ENCODE data around the gene UBAP2.
"Not testable (repeated sequence)": the region's sequence is repeated elsewhere in the genome, so short reads cannot be mapped to it uniquely, and the experiment has no call there.

Gene UBAP2

DNA sequence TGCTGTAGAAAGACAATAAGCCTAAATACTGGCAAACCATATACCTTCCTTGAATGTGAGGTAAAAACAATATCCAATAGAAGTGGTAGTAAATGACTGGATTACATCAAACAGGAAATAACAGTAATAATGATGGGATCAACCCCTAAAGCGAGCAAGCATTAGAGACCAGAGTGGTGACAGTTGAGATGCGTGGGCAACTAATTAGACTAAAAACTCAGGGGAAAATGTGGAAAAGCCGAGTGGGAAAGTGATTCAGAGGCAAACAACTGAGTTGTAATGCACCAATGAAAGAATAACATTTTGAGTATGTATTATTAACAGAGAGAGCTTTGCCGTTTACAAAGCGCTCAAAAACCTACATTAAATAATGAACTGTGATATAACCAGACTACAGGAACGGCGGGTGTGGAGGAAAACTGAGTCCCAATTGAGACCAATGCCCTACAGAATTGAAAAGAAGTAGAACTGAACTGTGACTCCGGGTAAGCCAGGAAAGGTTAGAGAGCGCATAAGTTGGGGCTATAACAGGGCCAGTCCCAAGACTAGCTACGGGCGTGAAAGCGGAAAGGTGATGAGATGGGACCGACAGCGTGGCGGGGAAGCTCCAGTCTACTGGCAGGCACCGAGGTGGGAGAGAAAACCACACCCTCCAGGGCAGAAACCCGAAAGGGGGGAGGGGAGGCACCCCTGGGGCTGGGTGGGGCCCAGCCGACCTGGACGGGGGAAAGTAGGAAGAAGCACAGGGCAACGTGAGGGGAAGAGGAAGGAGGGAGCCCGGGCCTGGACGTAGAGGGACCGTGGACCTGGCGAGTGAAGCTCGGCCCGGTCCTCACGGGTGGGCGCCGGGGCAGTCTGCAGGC lies 592 bp downstream of the UBAP2 start:
- DNase-seq: peak; percentile 34

DNA sequence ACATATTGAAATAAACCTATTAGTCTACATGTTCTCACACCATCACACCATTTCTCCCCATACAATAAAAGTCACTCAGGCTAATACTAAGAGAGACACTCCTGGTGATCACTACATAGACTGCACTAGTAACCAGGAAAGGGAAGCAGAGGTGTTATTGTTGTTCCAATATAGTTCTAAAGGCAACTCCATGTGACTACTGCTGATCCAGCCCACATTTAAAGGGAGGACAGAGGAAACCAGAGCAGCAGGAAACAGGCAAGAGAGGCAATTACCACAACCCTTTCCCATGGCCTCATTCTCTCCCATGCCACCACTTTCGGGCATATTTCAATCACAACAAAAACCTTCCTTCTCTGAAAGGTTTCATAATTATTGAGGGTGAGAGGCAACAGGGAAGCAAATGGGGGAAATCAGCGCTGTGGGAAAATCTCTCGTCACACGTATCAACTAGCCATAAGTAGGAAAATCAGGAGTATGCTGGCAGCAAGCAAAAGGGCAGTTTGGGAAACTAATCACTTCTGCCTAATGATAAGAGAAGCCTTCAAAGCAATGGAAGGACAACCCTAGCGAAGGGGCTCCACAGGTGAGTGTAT lies 1.8 kb downstream of the UBAP2 start:
- DNase-seq: no peak

DNA sequence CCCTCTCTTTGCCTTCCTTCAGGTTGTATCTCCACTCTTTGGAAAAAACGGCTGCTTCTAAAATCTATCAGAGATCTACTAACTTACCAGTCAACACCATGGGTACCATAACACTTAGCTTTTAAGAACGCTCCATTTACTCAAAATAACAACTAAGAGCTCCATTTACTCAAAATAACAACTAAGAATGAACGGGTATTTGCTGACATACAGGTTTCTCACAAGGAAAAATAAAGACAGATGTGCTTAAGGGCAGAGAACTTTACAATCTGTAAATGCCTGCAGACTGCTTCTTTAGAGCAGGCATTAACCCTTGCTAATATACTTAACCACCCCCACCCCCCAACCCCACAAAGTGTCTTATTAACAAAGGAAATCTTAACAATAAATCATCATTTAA lies 2.8 kb downstream of the UBAP2 start:
- no peak for DNase-seq

DNA sequence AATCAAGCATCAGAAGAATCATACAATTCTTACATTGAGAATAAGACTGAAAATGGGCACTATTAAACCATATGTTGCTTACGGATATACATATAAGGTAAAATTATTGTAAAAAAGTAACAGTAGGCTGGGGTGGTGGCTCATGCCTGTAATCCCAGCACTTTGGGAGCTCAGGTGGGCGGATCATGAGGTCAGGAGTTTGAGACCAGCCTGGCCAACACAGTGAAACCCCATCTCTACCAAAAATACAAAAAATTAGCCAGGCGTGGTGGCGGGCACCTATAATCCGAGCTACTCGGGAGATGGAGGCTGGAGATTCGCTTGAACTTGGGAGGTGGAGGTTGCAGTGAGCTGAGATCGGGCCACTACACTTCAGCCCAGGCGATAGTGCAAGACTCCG lies 6.6 kb downstream of the UBAP2 start:
- DNase-seq: not testable (repeated sequence)

DNA sequence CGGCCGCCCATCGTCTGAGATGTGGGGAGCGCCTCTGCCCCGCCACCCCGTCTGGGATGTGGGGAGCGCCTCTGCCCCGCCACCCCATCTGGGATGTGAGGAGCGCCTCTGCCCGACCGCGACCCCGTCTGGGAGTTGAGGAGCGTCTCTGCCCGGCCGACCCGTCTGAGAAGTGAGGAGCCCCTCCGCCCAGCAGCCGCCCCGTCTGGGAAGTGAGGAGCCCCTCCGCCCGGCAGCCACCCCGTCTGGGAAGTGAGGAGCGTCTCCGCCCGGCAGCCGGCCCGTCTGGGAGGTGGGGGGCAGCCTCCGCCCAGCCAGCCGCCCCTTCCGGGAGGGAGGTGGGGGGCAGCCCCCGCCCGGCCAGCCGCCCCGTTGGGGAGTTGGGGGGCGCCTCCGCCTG lies 9.8 kb downstream of the UBAP2 start:
- not testable (repeated sequence) for DNase-seq

DNA sequence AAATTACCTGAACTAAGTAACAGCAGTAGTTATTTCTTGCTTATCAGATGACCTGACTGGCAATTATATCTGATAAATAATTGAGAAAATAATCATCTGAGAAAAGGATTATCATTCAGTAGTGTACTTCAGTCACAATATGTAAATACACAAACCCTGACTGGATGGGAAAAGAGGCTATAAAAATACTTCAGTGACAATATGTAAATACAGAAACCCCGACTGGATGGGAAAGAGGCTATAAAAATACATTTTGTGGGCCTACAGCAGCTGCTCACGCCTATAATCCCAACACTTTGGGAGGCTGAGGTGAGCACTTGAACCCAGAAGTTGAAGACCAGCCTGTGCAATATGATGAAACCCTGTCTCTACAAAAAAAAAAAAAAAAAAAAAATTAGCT lies 11.1 kb downstream of the UBAP2 start:
- no peak for DNase-seq

DNA sequence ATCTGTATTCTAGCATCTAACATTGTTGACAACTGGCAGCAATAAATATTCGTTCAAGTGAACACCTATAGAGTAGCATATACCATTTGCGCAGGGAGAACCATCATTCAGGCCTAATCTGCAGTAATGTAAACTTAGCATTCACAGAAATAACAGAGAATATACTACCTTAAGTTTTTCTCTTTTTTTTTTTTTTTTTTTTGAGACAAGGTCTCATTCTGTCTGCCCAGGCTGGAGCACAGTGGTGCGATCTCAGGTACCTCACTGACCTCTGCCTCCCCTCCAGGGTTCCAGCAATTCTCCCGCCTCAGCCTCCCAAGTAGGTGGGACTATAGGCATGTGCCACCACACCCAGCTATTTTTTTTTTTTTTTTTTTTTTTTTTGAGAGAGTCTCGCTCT lies 12.1 kb downstream of the UBAP2 start:
- DNase-seq: no peak

DNA sequence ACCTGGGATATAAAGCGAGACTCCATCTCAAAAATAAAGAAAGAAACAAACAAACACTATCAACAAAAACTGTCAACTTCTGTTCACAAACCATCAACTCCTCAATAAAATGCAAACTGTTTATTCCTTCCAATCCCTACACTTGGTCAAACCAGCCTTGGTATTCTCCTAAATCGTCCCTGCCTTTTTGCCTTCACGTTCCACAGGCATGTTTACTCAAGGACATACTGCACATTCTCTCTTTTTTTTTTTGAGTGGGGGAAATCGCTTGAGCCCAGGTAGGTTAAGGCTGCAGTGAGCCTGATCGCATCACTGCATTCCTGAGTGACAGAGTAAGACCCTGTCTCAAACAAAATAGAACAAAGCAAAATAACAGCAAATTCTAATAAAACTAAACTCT lies 13.0 kb downstream of the UBAP2 start:
- DNase-seq: no peak

DNA sequence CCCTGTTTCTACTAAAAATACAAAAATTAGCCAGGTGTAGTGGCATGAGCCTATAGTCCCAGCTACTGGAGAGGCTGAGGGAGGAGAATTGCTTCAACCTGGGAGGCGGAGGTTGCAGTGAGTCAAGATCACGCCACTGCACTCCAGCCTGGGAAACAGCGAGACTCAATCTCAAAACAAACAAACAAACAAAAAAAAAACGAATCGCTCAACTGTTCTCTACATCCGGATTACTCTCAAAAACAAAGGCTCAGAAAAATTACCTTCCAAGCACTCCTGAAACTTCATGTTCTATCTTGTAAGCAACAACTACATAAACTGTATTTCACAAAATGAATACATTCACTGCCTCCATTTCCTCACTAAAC lies 14.0 kb downstream of the UBAP2 start:
- DNase-seq: no peak

DNA sequence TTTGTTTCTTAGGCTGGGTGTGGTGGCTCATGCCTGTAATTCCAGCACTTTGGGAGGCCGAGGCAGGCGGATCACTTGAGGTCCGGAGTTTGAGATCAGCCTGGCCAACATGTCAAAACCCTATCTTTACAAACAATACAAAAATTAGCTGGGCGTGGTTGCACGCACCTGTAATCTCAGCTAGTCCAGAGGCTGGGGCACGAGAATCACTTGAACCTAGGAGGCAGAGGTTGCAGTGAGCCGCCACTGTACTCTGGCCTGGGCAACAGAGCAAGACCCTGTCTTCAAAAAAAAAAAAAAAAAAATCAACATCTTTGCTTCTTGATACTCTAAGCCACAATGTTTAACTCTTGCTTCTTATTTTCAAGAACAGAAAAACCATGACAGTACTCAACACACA lies 16.1 kb downstream of the UBAP2 start:
- DNase-seq: no peak

DNA sequence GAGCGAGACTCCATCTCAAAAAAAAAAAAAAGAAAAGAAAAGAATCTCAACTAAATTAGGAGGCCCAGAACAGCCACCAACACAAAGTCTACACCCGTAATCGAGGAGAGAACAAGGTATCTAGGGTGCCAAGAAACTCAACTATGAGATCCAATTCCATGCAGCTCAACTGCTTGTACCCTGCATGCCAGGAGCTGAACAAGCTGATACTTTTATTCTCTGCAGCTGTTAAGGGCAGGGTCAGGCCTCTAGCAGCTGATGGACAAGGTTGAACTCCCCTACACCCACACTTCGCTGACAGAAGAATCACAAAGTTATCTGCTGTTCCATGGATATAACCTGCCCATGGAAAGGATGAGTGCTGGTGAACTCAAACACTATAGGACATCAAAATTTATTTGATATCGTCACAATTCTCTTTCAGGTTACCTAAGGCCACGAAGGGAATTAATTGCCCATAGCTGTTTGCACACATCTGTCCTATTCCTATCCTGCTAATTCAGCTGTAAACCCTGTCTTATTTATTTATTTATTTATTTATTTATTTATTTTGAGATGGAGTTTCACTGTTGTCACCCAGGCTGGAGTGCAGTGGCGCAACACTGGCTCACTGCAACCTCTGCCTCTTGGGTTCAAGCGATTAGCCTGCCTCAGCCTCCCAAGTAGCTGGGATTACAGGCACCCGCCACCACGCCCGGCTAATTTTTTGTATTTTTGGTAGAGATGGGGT lies 20.7 kb downstream of the UBAP2 start:
- no peak for DNase-seq

DNA sequence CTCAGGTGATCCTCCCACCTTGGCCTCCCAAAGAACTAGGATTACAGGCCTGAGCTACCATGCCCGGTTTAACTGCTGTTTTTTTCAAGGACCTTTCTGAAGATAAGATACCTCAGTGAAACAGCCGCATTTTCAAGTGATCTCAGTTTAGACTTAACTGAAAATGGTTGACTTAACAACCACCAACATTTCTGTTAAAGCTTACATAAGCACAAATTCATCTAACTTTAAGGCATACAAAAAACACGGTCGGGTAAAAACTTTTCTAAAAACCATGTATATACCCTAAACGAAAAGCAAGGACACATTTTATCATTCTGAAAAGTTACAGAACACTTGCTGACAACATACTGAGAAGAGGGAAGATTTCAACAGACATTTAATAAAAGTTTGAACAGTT lies 22.9 kb downstream of the UBAP2 start:
- DNase-seq: no peak

DNA sequence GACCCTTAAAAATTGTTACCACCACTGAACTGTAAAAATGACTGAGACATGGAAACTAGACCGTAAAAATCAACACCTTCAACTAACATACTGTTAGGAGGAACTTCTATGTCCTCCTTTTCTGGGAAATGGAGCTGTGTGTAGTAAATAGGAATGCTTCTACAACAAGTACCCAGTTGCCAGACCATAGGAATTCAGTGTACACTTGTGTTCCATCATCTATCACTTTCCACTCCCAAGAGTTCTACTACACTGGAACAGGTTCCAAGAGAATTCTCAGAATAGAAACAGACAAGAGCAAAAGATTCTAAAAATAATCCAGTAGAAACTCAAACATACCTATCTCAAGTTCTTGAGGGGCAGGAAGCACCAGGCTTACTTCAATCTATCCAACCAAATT lies 23.6 kb downstream of the UBAP2 start:
- DNase-seq: no peak

DNA sequence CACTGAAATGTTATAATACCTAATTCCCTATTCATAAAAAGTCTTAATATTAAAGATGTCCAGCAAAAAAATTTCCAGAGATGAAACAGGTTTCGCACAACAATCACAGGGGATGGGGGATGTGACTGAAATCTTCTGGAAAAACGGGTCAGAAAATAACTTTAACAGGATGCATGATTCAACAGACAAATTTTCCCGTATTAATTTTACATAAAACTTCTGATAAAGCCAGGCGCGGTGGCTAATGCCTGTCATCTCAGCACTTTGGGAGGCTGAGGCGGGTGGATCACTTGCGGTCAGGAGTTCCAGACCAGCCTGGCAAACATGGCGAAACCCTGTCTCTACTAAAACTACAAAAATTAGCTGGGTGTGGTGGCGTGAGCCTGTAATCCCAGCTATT lies 24.2 kb downstream of the UBAP2 start:
- DNase-seq: not testable (repeated sequence)

DNA sequence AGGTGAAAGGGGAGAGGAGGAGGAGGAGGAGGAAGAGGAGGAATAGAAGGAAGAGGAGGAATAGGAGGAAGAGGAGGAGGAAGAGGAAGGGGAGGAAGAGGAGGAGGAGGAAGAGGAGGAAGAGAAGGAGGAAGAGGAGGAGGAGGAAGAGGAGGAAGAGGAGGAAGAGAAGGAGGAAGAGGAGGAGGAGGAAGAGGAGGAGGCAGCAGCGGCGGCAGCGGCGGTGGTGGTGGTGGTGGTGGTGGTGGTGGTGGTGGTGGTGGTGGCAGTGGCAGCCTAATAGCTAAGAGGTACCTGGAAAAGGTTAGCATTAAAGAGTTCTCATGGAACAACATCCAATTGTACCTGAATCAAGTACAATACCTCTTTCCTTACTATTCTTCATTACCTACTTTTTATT lies 32.5 kb downstream of the UBAP2 start:
- no peak for DNase-seq

DNA sequence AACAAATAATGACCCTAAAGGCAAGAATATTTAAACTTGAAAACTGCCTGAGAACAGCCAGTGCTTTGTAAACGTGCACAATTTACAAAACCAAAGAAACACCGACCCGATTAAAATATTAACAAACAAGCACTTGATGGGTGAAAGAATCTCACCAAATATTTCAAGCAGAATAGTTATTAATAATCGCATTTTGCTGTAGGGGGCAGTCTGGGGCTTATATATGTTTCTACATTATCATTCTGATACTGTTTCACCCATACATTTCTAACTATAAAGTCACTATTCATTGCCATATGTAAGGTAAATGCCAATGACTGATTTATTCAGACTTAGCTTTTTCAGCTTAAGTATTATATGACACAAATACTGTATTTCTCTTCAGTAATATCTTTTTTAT lies 37.7 kb downstream of the UBAP2 start:
- DNase-seq: no peak

DNA sequence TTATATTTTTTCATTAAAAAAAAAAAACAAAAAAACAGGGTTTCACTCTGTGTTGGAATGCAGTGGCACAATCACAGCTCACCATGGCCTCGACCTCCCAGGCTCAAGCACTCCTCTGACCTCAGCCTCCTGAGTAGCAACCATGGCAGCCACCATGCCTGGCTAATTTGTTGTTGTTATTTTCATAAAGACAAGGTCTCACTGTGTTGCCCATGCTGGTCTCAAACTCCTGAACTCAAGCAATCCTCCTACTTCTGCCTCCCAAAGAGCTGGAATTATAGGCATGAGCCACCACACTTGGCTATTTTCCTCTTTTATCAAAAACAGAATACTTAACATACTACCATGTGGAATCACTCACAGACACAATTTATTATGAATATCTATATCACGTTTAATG lies 46.7 kb downstream of the UBAP2 start:
- DNase-seq: no peak

DNA sequence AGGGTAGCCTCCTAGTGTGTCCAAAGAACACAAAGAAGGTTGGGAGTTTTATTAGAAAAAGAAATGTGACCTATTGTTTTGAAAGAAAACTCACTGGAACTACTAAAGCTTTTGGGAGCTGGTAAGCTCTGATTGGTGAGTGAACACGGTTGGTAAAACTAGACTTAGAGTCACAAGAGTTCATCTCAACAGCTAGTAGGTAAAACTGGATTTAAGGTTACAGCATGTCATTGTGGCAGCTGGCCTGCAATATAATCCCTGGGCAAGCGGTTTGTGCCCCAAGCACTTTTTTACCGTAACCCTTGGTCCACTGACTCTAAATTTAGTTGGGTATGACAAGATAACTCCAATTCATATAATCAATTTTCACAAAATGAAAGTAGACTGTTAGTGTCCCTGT lies 47.4 kb downstream of the UBAP2 start:
- DNase-seq: no peak

DNA sequence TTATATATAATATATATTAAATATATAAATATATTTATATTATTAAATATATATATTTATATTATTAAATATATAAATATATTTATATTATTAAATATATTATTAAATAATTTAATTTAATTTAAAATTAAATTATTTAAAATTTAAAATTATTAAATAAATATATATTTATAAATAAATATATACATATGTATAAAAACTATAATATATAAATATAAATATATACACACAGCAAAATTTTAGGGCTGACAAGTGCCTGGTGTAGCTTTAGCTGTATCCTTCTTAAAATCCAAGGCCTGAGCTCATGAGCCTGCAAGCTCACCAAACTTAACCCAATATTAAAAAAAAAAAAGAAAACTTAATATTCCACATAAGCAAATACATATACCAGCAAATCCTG lies 53.2 kb downstream of the UBAP2 start:
- DNase-seq: no peak

DNA sequence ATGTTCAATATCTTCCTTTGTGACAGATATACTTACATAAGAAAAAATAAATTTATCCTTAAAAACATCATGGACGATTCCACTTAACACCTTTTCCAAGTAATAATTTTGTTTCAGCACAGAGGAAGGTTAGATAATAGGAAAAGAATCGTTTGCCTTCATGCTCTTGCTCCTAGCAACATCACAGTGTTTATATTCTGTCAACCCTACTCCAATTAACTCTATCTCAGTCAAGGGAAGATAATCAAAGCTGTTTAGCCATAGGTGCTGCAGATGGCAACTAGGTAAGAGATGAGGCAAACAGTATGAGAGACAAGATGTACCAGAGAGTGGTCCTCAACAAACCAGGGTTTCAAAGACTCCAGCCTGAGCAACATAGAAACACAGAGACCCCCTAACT lies 55.6 kb downstream of the UBAP2 start:
- no peak for DNase-seq

DNA sequence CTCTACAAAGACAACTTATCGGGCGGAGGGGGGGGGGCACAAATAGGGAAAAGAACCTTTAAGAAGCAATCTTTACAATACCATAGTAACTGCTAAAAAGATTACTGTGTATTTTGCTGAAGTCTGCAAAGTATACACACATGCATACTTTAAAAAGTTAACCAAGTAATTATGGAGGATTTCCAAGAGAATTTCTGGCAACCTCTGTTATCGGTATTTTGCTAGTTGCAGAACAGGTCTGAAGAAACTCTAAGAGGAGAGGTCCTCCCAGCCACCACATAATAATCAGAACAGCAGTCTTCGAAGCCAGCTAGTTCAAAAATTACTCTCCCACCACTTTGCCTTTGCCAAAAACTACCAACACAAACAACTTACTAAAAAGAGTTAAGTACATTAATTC lies 56.1 kb downstream of the UBAP2 start:
- DNase-seq: no peak

DNA sequence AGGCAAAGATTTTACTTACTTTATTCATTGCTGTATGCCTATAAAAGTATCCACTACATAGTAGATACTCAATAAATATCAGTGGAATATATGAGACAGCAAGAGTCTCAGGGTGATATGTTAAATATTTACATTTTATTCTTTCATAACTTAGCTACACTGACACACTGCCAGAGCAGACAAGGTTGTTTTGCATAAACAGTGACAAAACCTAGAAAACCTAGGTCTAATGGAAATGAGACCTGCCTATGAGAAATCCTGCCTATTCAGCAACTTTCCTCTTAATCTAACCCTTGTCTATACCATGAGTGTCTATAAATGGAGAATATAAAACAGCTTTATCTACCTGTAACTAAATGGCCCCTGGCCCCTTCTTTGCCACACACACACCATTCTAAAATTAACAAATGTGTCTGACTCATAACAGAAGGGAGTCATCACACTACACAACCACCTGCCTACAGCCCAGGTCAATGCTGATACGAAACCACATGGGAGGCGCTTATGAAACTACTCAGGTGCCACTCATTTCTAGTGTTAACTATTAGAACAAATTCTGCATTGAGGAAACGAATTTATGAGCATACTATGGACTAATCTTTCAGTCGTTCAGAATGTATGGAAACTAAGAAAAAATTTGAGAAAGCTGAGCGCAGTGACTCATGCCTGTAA lies 60.3 kb downstream of the UBAP2 start:
- DNase-seq: no peak

DNA sequence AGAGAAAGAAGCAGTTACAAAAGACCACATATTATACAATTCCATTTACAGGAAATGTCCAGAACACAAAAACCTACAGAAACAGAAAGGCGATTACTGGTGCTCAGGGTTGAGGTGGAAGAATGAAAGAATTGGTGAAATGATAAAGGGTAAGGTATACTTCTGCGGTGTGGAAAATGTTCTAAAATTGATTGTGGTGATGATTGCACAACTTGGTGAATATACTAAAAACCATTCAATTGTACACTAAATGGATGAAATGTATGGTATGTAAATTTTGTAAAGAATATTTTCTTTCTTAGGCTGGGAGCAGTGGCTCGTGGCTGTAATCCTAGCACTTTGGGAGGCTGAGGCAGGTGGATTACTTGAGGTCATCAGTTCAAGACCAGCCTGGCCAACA lies 72.3 kb downstream of the UBAP2 start:
- DNase-seq: no peak

DNA sequence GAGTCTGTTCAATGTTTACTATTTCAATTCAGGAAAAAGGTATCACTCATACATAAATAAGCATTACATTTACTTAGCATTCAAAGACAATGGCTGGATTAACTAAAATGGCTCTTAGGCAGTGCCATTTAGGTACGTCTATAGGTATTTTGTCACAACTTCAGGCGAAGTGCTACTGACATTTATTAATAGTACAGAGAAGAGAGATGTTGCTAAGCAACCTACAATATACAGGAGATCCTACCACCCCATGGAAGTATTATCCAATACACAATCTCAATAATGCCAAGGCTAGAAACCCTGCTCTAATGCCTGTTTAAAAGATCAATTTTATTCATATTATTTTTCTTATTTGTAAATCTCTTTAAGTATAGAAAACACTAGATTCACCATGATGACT lies 76.0 kb downstream of the UBAP2 start:
- DNase-seq: no peak
